ENCODE measurements around the gene CTNND2.

The CTNND2 gene

GRCh38 chr5:11239261-11240015, 664.8 kb downstream of the CTNND2 start:
- DNase-seq = peak; percentile 1

GRCh38 chr5:11234501-11234911, 669.7 kb downstream of the CTNND2 start:
- DNase-seq = no peak

- DNase-seq = no peak
Observed at GRCh38 chr5:11230890-11231289, 673.4 kb downstream of the CTNND2 start.

- no peak for DNase-seq
Observed at GRCh38 chr5:11227064-11227463, 677.2 kb downstream of the CTNND2 start.

- DNase-seq = no peak
Observed at GRCh38 chr5:11224436-11225187, 679.6 kb downstream of the CTNND2 start.

GRCh38 chr5:11222169-11222568, 682.1 kb downstream of the CTNND2 start:
- no peak for DNase-seq

- no peak for DNase-seq
Observed at GRCh38 chr5:11214864-11215644, 689.2 kb downstream of the CTNND2 start.

GRCh38 chr5:11212706-11213105, 691.5 kb downstream of the CTNND2 start:
- DNase-seq = no peak

GRCh38 chr5:11197726-11198125, 706.5 kb downstream of the CTNND2 start:
- no peak for DNase-seq

- no peak for DNase-seq
Observed at GRCh38 chr5:11191673-11192072, 712.6 kb downstream of the CTNND2 start.

- no peak for DNase-seq
Observed at GRCh38 chr5:11182441-11183080, 721.7 kb downstream of the CTNND2 start.

- DNase-seq = no peak
Observed at GRCh38 chr5:11181940-11182339, 722.3 kb downstream of the CTNND2 start.

GRCh38 chr5:11180890-11181289, 723.4 kb downstream of the CTNND2 start:
- DNase-seq = no peak

GRCh38 chr5:11177999-11178711, 726.1 kb downstream of the CTNND2 start:
- DNase-seq = no peak

- DNase-seq = no peak
Observed at GRCh38 chr5:11174591-11174990, 729.7 kb downstream of the CTNND2 start.

GRCh38 chr5:11172484-11172883, 731.8 kb downstream of the CTNND2 start:
- DNase-seq = no peak

GRCh38 chr5:11171236-11171635, 733.0 kb downstream of the CTNND2 start:
- DNase-seq = no peak

- no peak for DNase-seq
Observed at GRCh38 chr5:11166923-11167322, 737.3 kb downstream of the CTNND2 start.

GRCh38 chr5:11164531-11165294, 739.5 kb downstream of the CTNND2 start:
- no peak for DNase-seq

GRCh38 chr5:11157132-11157531, 747.1 kb downstream of the CTNND2 start:
- DNase-seq = no peak

- DNase-seq = no peak
Observed at GRCh38 chr5:11153670-11154382, 750.4 kb downstream of the CTNND2 start.
